LoVo (cell line): Measurements from ENCODE around the gene AANAT.

Source experiments
- DNase-seq: peaks from one replicate; pipeline ENCODE4 v3.0.0-alpha.2; 2016; ENCODE audit warnings: low spot score

AANAT gene

GRCh38 chr17:76491271-76492122 lies 24.1 kb downstream of the AANAT start:
- no peak for DNase-seq

GRCh38 chr17:76492123-76492988 lies 25.0 kb downstream of the AANAT start:
- DNase-seq: no peak

DNA sequence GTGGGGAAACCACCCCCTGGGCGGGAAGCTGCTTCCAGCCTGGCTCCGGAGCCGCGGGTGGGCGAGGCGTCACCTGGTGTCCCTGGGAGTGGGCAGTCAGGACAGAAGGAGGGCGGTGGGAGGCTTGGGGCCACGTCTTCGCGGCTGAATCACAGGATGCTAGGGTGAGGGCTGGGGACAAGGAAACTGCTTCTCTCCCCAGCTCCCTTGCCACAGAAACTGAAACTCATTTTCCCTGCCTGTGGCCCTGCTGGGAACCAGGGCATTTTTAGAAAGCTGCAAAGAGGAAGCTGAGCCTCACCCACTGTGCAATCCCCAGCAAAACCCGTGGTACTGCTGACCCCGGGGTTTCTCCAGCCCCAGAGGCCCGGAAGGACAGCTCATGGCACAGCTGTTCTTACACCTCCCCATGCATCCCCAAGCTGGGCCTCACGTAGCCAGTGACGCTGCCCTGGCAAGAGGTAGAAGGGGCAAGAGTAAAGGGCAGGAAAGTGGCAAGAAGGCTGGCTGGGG lies 25.6 kb downstream of the AANAT start:
- no peak for DNase-seq

DNA sequence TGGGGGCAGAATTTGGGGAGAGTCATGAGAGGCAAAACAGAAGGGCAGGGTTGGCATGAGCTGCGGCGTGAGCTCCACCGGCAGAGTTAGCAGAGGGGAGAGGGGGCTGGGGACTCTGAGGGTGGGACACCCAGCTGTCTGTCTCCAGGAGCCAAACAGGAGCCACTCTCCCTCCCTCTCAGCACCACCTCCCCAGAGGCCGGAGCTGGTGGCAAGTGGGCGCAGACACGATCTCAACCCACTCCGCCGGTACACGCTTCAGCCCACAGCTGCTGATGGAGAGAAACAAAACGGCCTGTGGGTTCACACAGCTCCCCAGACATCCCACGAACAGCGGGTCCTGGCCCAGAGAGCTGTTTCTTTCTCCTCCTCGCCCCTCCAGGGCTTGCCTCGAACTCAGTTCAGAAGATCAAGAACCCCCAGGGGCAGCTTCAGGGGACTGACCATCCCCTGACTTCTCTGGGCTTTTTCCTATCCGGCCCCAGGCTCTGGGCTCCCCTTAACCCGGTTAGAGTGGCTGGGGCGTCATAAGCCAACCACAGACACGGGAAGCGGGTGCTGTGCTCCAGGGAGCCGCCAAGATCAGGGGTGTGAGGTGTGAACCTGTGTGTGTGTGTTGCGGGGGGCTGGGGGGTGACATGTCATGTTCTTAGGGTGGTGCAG lies 26.2 kb downstream of the AANAT start:
- DNase-seq: no peak

DNA sequence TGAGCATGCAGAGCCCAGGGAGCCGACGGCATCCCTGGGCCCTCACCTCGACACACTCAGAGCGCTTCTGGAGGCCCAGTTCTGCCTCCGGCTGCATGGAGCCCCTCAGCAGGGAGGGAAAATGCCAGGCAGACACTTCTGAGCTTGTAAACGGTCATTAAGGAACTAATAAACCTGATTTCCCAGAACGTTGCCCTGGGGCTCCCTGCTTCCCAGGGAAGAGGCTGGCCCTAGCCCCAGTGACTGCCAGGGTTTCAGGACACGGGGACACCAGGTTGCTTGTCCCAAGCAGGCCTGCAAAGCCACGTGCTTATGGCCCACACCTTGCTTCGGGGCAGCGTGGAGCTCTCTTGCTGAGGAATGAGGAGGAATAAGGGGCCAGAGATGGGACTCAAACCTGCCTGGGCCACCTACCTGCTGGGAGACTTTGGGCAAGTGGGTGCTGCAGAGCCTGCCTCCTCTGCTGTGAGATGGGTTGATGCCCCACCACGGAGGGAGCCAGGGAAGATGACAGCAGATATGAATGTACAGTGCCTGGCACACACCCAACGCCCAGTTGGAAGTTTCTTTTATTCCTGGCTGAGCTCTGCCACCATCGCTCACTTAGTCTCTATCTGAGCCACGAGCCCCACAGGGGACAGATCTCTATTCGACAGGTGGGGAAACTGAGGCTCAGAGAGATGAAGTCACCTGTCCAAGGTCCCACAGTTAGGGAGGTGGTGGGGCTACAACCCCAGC lies 28.4 kb downstream of the AANAT start:
- no peak for DNase-seq

DNA sequence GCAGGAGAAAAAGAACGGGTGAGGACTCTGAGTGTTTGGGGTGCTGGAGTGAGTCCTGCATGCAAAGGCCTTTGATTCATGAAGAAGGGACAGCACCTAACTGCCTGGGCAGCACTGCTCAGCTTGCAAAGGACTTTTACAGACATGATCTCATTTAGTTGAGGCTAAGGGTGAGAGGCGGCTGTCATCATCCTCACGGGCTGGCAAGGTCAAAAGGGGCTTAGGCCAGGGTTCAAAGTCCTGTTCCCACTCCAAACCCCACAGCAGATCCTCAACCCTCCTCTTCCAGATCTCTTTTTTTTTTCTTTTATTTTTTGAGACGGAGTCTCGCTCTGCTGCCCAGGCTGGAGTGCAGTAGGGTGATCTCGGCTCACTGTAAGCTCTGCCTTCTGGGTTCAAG lies 29.1 kb downstream of the AANAT start:
- DNase-seq: no peak

DNA sequence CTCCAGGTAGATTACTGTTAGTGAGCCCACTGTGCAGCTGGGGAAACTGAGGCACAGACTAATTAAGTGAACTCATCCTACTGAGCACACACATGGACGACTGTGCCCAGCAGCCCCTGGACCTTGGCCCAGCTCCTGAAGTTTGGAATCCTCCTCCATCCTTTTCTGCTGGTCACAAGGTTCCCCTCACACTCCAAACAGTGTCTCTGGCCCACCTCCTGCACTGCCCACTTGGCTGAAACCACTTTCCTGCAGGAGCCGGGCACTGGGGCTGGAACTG lies 30.2 kb downstream of the AANAT start:
- DNase-seq: no peak

DNA sequence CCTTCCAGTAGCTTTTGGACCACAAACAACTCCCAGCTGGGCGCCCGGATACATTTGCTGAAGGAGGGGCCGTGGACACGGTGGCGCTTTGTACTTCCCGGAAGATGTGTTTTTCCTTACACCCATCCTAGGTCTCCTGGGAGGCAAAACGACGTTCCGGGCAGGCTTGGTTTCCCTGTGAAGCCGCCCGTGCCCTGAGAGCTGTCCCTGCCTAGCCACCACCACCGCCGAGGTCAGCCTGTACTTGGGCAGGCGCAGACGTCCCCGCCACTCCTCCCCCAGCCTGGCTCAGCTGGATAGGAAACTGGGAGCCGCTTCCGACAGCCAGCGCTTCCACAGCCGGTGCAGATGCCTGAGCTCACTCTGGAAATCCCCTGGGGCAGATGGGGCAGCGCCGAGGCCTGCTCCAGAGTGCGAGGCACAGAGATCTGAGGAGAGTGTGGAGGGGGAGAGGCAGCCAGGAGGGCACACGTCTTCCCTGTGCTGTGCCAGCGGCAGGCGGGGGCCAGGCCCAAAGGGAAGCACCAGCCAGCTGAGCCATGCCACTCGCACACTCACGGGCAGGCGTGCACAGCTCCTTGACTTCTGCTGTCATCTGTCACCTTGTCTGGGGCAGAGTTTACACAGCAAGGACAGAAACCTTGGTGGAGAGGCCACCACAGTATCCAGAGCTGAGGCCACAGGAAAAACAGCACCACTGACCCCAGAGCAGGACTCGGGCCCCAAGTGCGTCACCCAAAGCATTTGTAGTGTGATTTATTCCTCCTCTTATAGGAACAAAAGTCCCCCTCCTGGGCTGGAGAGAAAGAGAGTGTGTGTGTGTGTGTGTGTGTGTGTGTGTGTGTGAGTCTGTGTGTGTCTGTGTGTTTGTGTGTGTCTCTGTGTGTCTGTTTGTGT lies 30.8 kb downstream of the AANAT start:
- no peak for DNase-seq

GRCh38 chr17:76498876-76499251 lies 31.5 kb downstream of the AANAT start:
- DNase-seq: no peak

DNA sequence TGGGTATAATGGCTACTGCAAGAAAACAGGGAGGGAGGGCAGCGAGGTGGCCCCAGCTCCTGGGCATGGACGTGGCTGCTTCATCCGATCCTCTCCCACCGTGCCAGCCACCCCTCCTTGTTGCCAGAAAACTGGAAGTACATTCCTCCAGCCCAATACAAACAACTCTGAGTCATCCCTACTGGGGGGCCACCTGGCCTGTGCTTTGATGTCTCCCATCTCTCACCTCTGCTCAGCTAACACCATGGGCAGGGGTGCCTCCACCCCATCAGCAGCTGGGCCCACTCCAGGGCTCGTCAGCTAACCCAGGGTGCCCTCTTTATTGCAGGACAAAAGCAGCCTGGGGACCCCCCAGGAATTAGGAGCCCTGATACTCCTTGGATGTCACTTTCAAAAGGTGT lies 31.9 kb downstream of the AANAT start:
- DNase-seq: peak; percentile 15

GRCh38 chr17:76500074-76500746 lies 32.8 kb downstream of the AANAT start:
- no peak for DNase-seq

DNA sequence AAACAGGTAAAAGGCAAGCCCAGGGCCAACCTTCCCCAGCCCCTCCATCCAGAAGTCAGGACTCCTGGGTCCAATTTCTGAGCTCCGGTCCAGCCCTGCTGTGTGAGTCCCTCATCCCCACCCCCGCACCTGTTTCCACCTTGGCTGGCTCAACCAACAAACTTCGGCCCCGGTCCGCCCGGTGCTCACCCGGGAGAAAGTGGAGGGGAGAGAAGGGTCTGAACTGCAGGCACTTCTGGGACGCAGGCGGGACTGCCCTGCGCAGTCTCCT lies 33.3 kb downstream of the AANAT start:
- no peak for DNase-seq

GRCh38 chr17:76501018-76501826 lies 33.8 kb downstream of the AANAT start, which contains the start of gene RHBDF2:
Gene RHBDF2, minus strand, starts transcription at chr17:76501423. Its CDS starts 19,899 bp downstream, at chr17:76481524.
- DNase-seq: peak; percentile 93

DNA sequence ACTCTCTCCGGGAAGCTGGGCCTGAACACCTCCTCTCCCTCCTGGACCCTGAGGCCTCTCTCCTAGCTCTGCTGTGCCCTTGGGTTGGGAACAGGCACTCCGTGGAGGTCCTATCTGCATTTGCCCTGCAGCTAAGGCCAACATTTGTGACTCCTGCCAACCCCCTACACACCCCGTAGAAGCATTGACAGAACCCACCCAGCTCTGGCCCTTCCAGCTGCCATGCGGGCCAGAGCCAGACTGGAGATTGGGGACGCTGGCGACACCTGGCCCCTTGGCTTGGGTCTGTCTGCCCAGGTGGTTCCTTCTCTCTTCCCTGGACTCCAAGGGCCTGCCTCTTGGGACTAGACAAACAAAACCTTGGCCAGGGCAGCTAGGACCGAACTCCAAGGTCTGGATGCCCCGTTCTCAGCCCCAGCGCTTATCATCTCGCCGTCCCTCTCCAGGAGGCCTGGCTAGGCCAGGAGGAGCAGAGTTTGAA lies 34.5 kb downstream of the AANAT start:
- no peak for DNase-seq

- no peak for DNase-seq
Observed at GRCh38 chr17:76502341-76503211, 35.2 kb downstream of the AANAT start.

GRCh38 chr17:76504117-76504516 lies 36.7 kb downstream of the AANAT start:
- no peak for DNase-seq

GRCh38 chr17:76506408-76507345 lies 39.3 kb downstream of the AANAT start:
- DNase-seq: peak; percentile 88
